Muscle layer of duodenum (tissue), 2 donors: ENCODE measurements around the gene MYO16.

Experiments
- H3K27ac ChIP-seq: one replicate; pipeline ENCODE4 v1.7.0; 2013; ENCODE audit warnings: mild to moderate bottlenecking, low read length
- H3K27me3 ChIP-seq: one replicate; pipeline ENCODE4 v1.7.0; 2013; ENCODE audit warnings: low read depth, mild to moderate bottlenecking, control low read depth, low read length
- H3K36me3 ChIP-seq, 2 donors: one replicate each; pipeline ENCODE4 v1.7.0; 2013; ENCODE audit warnings: low read length in 2 of 2, control low read depth in 1 of 2, mild to moderate bottlenecking in 1 of 2; ENCODE audit not compliant: insufficient read depth in 2 of 2, control insufficient read depth in 1 of 2
- H3K4me1 ChIP-seq, 2 donors: one replicate each; pipeline ENCODE4 v1.7.0; 2013; ENCODE audit warnings: low read length in 2 of 2, mild to moderate bottlenecking in 2 of 2, control low read depth in 1 of 2, moderate library complexity in 1 of 2; ENCODE audit not compliant: insufficient read depth in 2 of 2, control insufficient read depth in 1 of 2
- H3K4me3 ChIP-seq, 2 donors: one replicate each; pipeline ENCODE4 v1.7.0; 2013; ENCODE audit warnings: low read length in 2 of 2, low read depth in 1 of 2, mild to moderate bottlenecking in 1 of 2
- H3K9me3 ChIP-seq, 2 donors: one replicate each; pipeline ENCODE4 v1.7.0; 2013; ENCODE audit warnings: low read length in 2 of 2, control low read depth in 1 of 2, mild to moderate bottlenecking in 1 of 2; ENCODE audit not compliant: control insufficient read depth in 1 of 2
- donor health status: healthy.

MYO16 gene

DNA sequence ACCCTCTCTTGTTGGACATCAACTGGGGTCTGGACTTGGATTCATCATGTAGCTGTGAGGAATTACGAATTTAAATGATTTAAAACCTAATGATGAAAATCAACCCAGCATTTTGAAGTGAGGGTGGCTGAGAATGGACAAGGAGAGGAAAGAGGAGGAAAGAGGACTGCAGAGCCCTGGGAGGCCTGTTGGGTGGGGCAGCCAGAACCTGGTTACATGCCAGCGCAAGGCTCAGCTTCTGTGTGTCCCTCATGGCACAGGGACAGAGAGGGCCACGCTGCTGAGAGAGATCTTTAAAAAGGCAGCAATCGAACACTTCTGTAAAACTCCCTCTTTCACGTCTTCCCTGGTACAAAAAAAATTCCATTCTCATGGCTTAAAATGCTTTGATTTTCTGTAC, 292.7 kb downstream of the MYO16 start:
- Histone ChIP-seq H3K4me1 (no peaks in the 10 kb centered on the region), H3K27me3 (no peaks in the 10 kb centered on the region), H3K36me3 (no peaks in the 10 kb centered on the region), H3K4me3 (no peak overlapping the region), H3K27ac (no peak overlapping the region), H3K9me3 (no peaks in the 10 kb centered on the region)

DNA sequence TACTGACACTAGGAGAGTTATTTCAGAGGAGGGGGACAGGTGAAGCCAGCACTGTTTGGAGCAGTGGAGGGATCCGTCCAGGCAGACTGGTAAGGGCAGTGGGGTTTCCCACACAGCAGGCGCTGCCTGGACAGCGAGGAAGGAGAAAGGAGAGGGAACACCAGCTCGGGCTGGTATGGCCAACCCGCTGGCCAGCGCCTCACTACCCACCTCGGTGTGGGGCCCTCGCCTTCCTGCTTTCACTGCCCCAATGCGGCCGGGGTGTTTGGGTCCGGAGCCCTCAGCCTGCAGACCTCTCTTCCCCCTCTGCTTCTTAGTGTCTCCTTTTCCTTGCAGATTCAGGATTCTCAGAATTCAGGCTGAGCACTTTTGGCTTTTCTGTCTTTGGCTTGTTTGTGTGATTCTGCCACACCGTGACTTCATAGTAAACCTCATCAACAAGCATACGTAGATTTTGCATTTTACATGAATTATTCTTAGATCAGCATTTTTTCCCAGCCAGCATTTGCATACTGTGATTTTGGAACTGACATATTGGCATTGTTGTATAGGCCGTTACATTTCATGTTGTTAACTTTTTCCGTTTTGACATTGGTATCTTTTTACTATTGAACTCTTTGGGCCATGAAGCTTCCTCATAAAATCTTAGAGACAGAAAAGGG, 294.1 kb downstream of the MYO16 start:
- H3K4me3 ChIP-seq, result no peak overlapping the region
- H3K27ac ChIP-seq, result no peak overlapping the region
- H3K9me3 ChIP-seq, result no peaks in the 10 kb centered on the region
- H3K4me1 ChIP-seq, result no peaks in the 10 kb centered on the region
- H3K36me3 ChIP-seq, result no peaks in the 10 kb centered on the region
- no peaks in the 10 kb centered on the region for H3K27me3 ChIP-seq

GRCh38 chr13:108924134-108924533, 294.7 kb downstream of the MYO16 start:
- H3K4me1 ChIP-seq, result no peaks in the 10 kb centered on the region
- H3K36me3 ChIP-seq, result no peaks in the 10 kb centered on the region
- no peak overlapping the region for H3K27ac ChIP-seq
- no peaks in the 10 kb centered on the region for H3K27me3 ChIP-seq
- no peak overlapping the region for H3K4me3 ChIP-seq
- H3K9me3 ChIP-seq, result no peaks in the 10 kb centered on the region

GRCh38 chr13:108924541-108924940, 295.1 kb downstream of the MYO16 start:
- H3K36me3 ChIP-seq, result no peaks in the 10 kb centered on the region
- H3K27ac ChIP-seq, result no peak overlapping the region
- no peak overlapping the region for H3K4me3 ChIP-seq
- no peaks in the 10 kb centered on the region for H3K4me1 ChIP-seq
- H3K27me3 ChIP-seq, result no peaks in the 10 kb centered on the region
- H3K9me3 ChIP-seq, result no peaks in the 10 kb centered on the region

DNA sequence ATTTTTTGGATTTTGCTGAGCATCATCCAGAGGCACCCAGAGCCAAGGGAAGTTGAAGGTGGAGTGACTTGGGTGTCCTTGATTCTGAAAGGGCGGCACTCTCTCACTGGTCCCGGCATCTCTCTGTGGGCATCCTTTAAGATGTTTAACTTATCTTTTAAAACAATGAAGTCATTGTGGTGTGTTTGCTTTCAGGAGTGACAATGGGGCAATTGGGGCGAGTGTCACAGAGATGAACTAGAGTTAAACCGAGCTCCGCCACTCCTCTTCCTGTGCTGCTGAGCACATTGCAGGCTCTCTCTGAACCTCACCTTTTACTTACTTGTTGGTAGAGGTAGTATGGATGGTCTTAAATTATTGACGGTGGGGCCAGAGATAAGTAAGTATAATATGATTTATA, 295.7 kb downstream of the MYO16 start:
- Histone ChIP-seq H3K4me3 (no peak overlapping the region), H3K27ac (no peak overlapping the region), H3K4me1 (no peaks in the 10 kb centered on the region), H3K36me3 (no peaks in the 10 kb centered on the region), H3K9me3 (no peaks in the 10 kb centered on the region), H3K27me3 (no peaks in the 10 kb centered on the region)

DNA sequence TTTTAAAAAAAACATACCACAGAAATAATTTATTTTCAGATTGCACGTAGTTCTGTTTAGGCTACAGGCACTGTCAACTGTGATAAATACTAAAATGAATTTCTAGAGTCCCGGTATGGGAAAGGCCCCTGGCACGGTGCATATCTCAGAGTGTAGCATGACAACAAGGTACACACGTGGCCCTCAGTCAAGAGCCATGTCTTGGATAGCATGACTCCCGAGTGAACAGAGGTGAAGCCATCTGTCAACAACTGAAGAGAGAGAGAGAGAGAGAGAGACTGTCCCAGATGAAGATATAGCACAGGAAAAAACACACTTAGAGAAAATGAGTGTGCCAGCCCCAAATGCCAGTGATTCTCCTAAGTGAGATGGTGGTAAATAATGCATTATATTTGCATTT, 297.5 kb downstream of the MYO16 start:
- no peaks in the 10 kb centered on the region for H3K9me3 ChIP-seq
- H3K27ac ChIP-seq, result no peak overlapping the region

DNA sequence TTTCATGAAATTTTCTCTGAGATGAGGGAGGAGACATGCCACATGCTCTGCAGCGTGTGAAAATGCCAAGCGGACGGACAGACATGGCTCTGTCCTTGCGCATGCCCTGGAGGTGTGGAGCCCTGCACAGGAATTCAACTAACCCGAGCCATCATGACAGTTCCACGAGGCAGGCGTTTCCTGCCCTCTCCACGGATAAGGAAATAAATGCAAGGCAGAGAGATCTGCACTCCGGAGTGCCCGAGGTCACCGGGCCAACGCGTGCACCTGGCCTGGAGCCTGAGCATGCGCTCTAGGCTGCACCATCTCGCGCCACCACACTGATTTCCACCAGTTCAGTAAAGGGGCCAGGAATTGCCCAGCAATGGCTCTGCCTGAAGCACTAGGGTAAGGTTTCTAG, 298.2 kb downstream of the MYO16 start:
- Histone ChIP-seq H3K27me3 (no peaks in the 10 kb centered on the region), H3K4me3 (no peak overlapping the region), H3K4me1 (no peaks in the 10 kb centered on the region), H3K27ac (no peak overlapping the region), H3K9me3 (no peaks in the 10 kb centered on the region), H3K36me3 (no peaks in the 10 kb centered on the region)

More for the DNA sequence above, 297.5 kb downstream of the MYO16 start:
- Histone ChIP-seq H3K4me3 (no peak overlapping the region), H3K36me3 (no peaks in the 10 kb centered on the region), H3K27me3 (no peaks in the 10 kb centered on the region), H3K4me1 (no peaks in the 10 kb centered on the region)

DNA sequence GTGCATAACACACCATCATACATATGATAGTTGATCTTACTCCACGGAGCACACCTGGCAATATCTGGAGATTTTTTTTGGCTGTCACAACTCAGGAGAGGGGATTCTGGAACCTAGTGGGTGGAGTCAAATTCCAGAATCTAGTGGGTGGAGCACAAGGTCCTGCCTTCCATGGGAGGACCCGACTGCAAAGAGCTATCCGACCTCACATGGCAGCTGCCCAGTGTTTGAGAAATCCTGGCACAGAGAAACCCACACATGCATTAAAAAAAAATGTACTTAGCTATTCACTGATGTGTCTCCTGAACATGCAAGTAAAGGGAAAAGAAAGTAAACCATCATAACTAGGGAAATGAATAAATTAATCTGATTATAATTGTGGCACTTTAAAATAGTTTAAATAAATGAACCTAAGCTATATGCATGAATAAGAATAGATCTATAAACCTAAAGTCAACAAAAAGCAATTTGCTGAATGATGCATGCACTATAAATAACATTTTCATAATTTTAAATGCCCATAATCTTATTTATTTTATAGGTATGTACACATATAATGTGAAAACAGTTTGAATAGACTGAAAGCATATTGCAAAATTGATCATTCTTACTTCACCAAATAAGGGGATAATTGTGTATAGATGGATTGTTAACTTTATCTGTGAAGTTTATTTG, 300.3 kb downstream of the MYO16 start:
- Histone ChIP-seq H3K36me3 (no peaks in the 10 kb centered on the region), H3K4me3 (no peak overlapping the region), H3K27me3 (no peaks in the 10 kb centered on the region), H3K4me1 (no peaks in the 10 kb centered on the region), H3K9me3 (no peaks in the 10 kb centered on the region), H3K27ac (no peak overlapping the region)

DNA sequence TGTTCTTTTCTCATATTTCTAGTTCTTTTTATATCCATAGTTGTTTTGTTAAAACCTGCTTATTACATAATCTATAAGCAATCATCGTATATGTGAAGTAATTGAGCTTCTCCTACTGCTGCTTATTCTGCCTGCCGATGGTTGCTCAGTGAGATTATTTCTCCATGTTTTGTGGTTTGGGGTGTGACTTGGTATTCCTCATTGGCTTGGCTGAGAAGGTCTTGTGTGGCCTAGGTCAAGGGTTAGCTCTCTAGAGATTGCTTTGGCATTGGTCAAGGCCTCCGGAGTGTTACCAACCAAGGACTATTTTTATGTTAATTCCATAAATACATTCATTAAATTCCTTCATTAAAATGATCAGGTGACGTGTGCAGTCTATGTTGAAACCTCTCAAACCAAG, 302.8 kb downstream of the MYO16 start:
- Histone ChIP-seq H3K36me3 (no peaks in the 10 kb centered on the region), H3K27ac (no peak overlapping the region), H3K9me3 (no peaks in the 10 kb centered on the region), H3K27me3 (no peaks in the 10 kb centered on the region), H3K4me3 (no peak overlapping the region), H3K4me1 (no peaks in the 10 kb centered on the region)

DNA sequence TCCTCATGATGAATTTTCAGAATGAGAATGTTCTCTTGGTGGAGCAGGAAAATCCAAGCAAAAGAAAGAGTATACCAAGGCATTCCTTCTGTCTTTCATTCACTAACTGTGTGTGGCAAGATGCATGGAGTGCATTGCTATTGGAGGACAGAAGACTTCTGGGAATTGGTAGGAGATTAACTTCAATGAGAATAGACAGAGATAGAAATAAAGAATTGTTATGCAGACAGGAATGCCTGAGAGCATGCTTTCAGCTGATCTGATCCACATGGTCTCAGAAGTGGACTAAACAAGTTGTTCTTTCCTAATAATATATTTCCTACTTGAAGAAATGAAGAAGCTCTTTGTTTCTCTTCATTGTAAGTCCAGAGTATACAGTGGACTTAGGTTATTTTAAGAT, 303.6 kb downstream of the MYO16 start:
- Histone ChIP-seq H3K4me1 (no peaks in the 10 kb centered on the region), H3K9me3 (no peaks in the 10 kb centered on the region), H3K27ac (no peak overlapping the region), H3K36me3 (no peaks in the 10 kb centered on the region), H3K4me3 (no peak overlapping the region), H3K27me3 (no peaks in the 10 kb centered on the region)

GRCh38 chr13:108938155-108938554, 308.7 kb downstream of the MYO16 start:
- Histone ChIP-seq H3K27ac (no peak overlapping the region), H3K36me3 (no peaks in the 10 kb centered on the region), H3K9me3 (no peaks in the 10 kb centered on the region)

GRCh38 chr13:108940121-108940520, 310.7 kb downstream of the MYO16 start:
- Histone ChIP-seq H3K27me3 (no peaks in the 10 kb centered on the region), H3K36me3 (no peaks in the 10 kb centered on the region)

More at GRCh38 chr13:108938155-108938554, 308.7 kb downstream of the MYO16 start:
- no peak overlapping the region for H3K4me3 ChIP-seq
- H3K27me3 ChIP-seq, result no peaks in the 10 kb centered on the region
- no peaks in the 10 kb centered on the region for H3K4me1 ChIP-seq

More at GRCh38 chr13:108940121-108940520, 310.7 kb downstream of the MYO16 start:
- no peaks in the 10 kb centered on the region for H3K4me1 ChIP-seq
- H3K4me3 ChIP-seq, result no peak overlapping the region
- no peaks in the 10 kb centered on the region for H3K9me3 ChIP-seq
- no peak overlapping the region for H3K27ac ChIP-seq
